A673 (cell line): ENCODE data around the gene OR7G2. TPM values are rescaled to one million over a fixed set of nuclear protein-coding genes. Genes with fewer than 3 reads are reported as not detected.

ENCODE experiments used
- BruUV-seq: library from RNA; stranded (reverse); fragments of 400-500 nt; replicated peaks from 2 replicates; lab custom pipeline; 2021; lab: Mats Ljungman, UMichigan
- CTCF ChIA-PET: fragments of 300-600 bp; sonication (Branson Sonifier 250); formaldehyde crosslinking; loops from one replicate; lab custom pipeline; 2022; ENCODE audit warnings: antibody characterized with exemption; lab: Charles Lee
- POLR2A ChIA-PET: fragments of 300-600 bp; sonication (Branson Sonifier 250); formaldehyde crosslinking; loops from one replicate; lab custom pipeline; 2022; ENCODE audit warnings: antibody characterized with exemption; ENCODE audit not compliant: low non-redundant PET; lab: Charles Lee
- DNase-seq: peaks from one replicate; pipeline ENCODE4 v3.0.0-alpha.2; 2015; ENCODE audit warnings: low spot score
- H3K27ac ChIP-seq: fragments of 200-600 bp; sonication (generic); 2 replicates; pipeline ENCODE4 v1.5.1; 2016; ENCODE audit warnings: mixed run types, low read depth, mild to moderate bottlenecking, mixed read lengths, antibody characterized with exemption, low read length; ENCODE audit not compliant: poor library complexity, severe bottlenecking
- H3K27me3 ChIP-seq: fragments of 200-600 bp; sonication (generic); replicated peaks from 2 replicates; pipeline ENCODE4 v1.6.1; 2017; ENCODE audit warnings: mixed run types, low read depth, mild to moderate bottlenecking, mixed read lengths, antibody characterized with exemption, low read length; ENCODE audit not compliant: insufficient read depth, poor library complexity
- H3K36me3 ChIP-seq: fragments of 200-600 bp; sonication (generic); 2 replicates; pipeline ENCODE4 v1.6.1; 2016; ENCODE audit warnings: mixed run types, mild to moderate bottlenecking, mixed read lengths, antibody characterized with exemption, low read length; ENCODE audit not compliant: insufficient read depth, poor library complexity, severe bottlenecking
- H3K4me1 ChIP-seq: fragments of 200-600 bp; sonication (generic); 2 replicates; pipeline ENCODE4 v1.6.1; 2017; ENCODE audit warnings: mixed run types, mild to moderate bottlenecking, mixed read lengths, antibody characterized with exemption, low read length; ENCODE audit not compliant: insufficient read depth, poor library complexity, severe bottlenecking
- H3K4me3 ChIP-seq: fragments of 200-600 bp; sonication (generic); 2 replicates; pipeline ENCODE4 v1.5.1; 2016; ENCODE audit warnings: low read depth, mixed run types, mild to moderate bottlenecking, mixed read lengths, low read length; ENCODE audit not compliant: poor library complexity, severe bottlenecking
- H3K9me3 ChIP-seq: fragments of 200-600 bp; sonication (generic); 2 replicates; pipeline ENCODE4 v1.6.1; 2016; ENCODE audit warnings: mixed run types, low read depth, mild to moderate bottlenecking, mixed read lengths, antibody characterized with exemption, low read length; ENCODE audit not compliant: poor library complexity, severe bottlenecking
- CTCF ChIP-seq: fragments of 300-800, 200-600 bp; sonication (generic); conservative IDR thresholded peaks from 2 replicates; pipeline ENCODE4 v1.5.1; 2017; ENCODE audit warnings: low read depth, mild to moderate bottlenecking, antibody characterized with exemption, low read length, moderate library complexity, mixed read lengths
- EZH2 ChIP-seq: fragments of 200-600 bp; sonication (generic); IDR thresholded peaks from 2 replicates; pipeline ENCODE4 v1.6.1; 2017; ENCODE audit warnings: borderline replicate concordance, low read depth, mild to moderate bottlenecking, mixed read lengths, antibody characterized with exemption, low read length; ENCODE audit not compliant: poor library complexity, severe bottlenecking
- intact Hi-C: fragments of 100-400 bp; cut with micrococcal nuclease; formaldehyde crosslinking; loops from one replicate; pipeline ENCODE4 v1.10.0; 2022; ENCODE audit not compliant: unreplicated experiment
- total RNA-seq: library from RNA; stranded (reverse); gene quantifications from 2 replicates; pipeline ENCODE4 v1.2.3, GENCODE V29; 2021

Gene OR7G2
- total RNA-seq, 1 experiment from 2014 or later = not detected

- no peak overlapping the region for H3K27ac ChIP-seq
- ChIA-PET CTCF (no interaction called here), POLR2A (no interaction called here)
- no TSS peak for BruUV-seq
- intact Hi-C loops = no loop called here
- H3K27me3 ChIP-seq = no peaks in the 10 kb centered on the region
- no peak overlapping the region for H3K4me3 ChIP-seq
- no peaks in the 10 kb centered on the region for H3K4me1 ChIP-seq
- H3K36me3 ChIP-seq = peaks cover 42% of the 10 kb centered on the region
- no peak for DNase-seq
- TF ChIP-seq EZH2 (no peak), CTCF (no peak)
- peaks cover 57% of the 10 kb centered on the region for H3K9me3 ChIP-seq
Observed at GRCh38 chr19:9151367-9151766, 44.1 kb upstream of the OR7G2 start.

GRCh38 chr19:9150650-9151049 is 43.4 kb upstream of the OR7G2 start:
- ChIA-PET CTCF (no interaction called here), POLR2A (no interaction called here)
- TF ChIP-seq EZH2 (no peak), CTCF (no peak)
- H3K9me3 ChIP-seq = peaks cover 58% of the 10 kb centered on the region
- no peak overlapping the region for H3K27ac ChIP-seq
- no peak for DNase-seq
- peaks cover 36% of the 10 kb centered on the region for H3K36me3 ChIP-seq
- H3K4me3 ChIP-seq = no peak overlapping the region
- H3K27me3 ChIP-seq = no peaks in the 10 kb centered on the region
- no TSS peak for BruUV-seq
- no peaks in the 10 kb centered on the region for H3K4me1 ChIP-seq
- intact Hi-C loops = no loop called here

- no peak overlapping the region for H3K27ac ChIP-seq
- intact Hi-C loops = no loop called here
- DNase-seq = no peak
- H3K27me3 ChIP-seq = no peaks in the 10 kb centered on the region
- H3K36me3 ChIP-seq = peaks cover 34% of the 10 kb centered on the region
- no peak overlapping the region for H3K4me3 ChIP-seq
- BruUV-seq = no TSS peak
- no peak for TF ChIP-seq CTCF
- TF ChIP-seq EZH2 = no peak
- POLR2A ChIA-PET = no interaction called here
- H3K9me3 ChIP-seq = peaks cover 62% of the 10 kb centered on the region
- no peaks in the 10 kb centered on the region for H3K4me1 ChIP-seq
- CTCF ChIA-PET = no interaction called here
Observed at GRCh38 chr19:9149997-9150396, 42.7 kb upstream of the OR7G2 start.
